ENCODE data around the gene SCNN1A.
"Not testable (repeated sequence)": the region's sequence is repeated elsewhere in the genome, so short reads cannot be mapped to it uniquely, and the experiment has no call there.

Gene SCNN1A

GRCh38 chr12:6346235-6346832 lies 29.0 kb downstream of the SCNN1A start:
- DNase-seq: no peak

- DNase-seq: no peak
Measured at GRCh38 chr12:6345319-6346091, 29.9 kb downstream of the SCNN1A start.

GRCh38 chr12:6344101-6344660 lies 31.2 kb downstream of the SCNN1A start:
- not testable (repeated sequence) for DNase-seq

- DNase-seq: no peak
Measured at GRCh38 chr12:6343518-6343917, 31.8 kb downstream of the SCNN1A start.

GRCh38 chr12:6342140-6342889 lies 33.0 kb downstream of the SCNN1A start:
- no peak for DNase-seq

GRCh38 chr12:6341417-6342139 lies 33.8 kb downstream of the SCNN1A start, which contains the start of gene TNFRSF1A:
TSS of gene TNFRSF1A (minus strand) at chr12:6342076. CDS start at chr12:6341814, 262 bp downstream.
- DNase-seq: peak; percentile 50

GRCh38 chr12:6340745-6341416 lies 34.5 kb downstream of the SCNN1A start:
- DNase-seq: no peak

- DNase-seq: no peak
Measured at GRCh38 chr12:6340032-6340638, 35.2 kb downstream of the SCNN1A start.

- DNase-seq: no peak
Measured at GRCh38 chr12:6338955-6339354, 36.4 kb downstream of the SCNN1A start.

- DNase-seq: not testable (repeated sequence)
Measured at GRCh38 chr12:6338536-6338935, 36.8 kb downstream of the SCNN1A start.

- no peak for DNase-seq
Measured at GRCh38 chr12:6337958-6338433, 37.4 kb downstream of the SCNN1A start.

GRCh38 chr12:6336889-6337853 lies 38.2 kb downstream of the SCNN1A start:
- DNase-seq: peak; percentile 30

- peak; percentile 57 for DNase-seq
Measured at GRCh38 chr12:6336079-6336888, 39.1 kb downstream of the SCNN1A start.

- DNase-seq: peak; percentile 83
Measured at GRCh38 chr12:6335451-6336078, 39.8 kb downstream of the SCNN1A start.

- no peak for DNase-seq
Measured at GRCh38 chr12:6334940-6335450, 40.4 kb downstream of the SCNN1A start.

GRCh38 chr12:6334359-6334758 lies 41.0 kb downstream of the SCNN1A start:
- no peak for DNase-seq

GRCh38 chr12:6333566-6333965 lies 41.8 kb downstream of the SCNN1A start:
- no peak for DNase-seq

GRCh38 chr12:6333029-6333428 lies 42.3 kb downstream of the SCNN1A start:
- DNase-seq: no peak

- no peak for DNase-seq
Measured at GRCh38 chr12:6332459-6332858, 42.9 kb downstream of the SCNN1A start.
